ENCODE measurements around the gene HBD.

- no peak for TF ChIP-seq CTCF (IDR thresholded peaks at IDR 0.05; ENCODE audit: low read depth, low read length)
- no peak for TF ChIP-seq POLR2A (IDR thresholded peaks at IDR 0.05; ENCODE audit: extremely low read depth, insufficient read length)
- TF ChIP-seq, protein P1, sequence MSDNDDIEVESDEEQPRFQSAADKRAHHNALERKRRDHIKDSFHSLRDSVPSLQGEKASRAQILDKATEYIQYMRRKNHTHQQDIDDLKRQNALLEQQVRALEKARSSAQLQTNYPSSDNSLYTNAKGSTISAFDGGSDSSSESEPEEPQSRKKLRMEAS (IDR thresholded peaks at IDR 0.05; ENCODE audit: low read depth, low read length), result no peak
- no peak for TF ChIP-seq MYC (IDR thresholded peaks at IDR 0.05; ENCODE audit: low read depth, low read length)
Observed at GRCh38 chr11:5282628-5283027, 48.3 kb upstream of the HBD start.
